ENCODE results near the gene FOXC1. TPM values are rescaled to one million over a fixed set of nuclear protein-coding genes. Genes with fewer than 3 reads are reported as not detected.

Gene FOXC1
- total and polyA plus RNA-seq, 2 experiments from 2014 or later: 0.10 to 0.13 TPM

GRCh38 chr6:1602049-1602713, 7.5 kb upstream of the FOXC1 start:
- Histone ChIP-seq H3K27me3 (ENCODE audit: insufficient read depth) (peaks cover 55% of the 10 kb centered on the region), H3K79me2 (replicated peaks; ENCODE audit: insufficient read depth) (no peaks in the 10 kb centered on the region), H3K4me1 (ENCODE audit: insufficient read depth) (peaks cover 18% of the 10 kb centered on the region), H3K36me3 (ENCODE audit: insufficient read depth) (no peaks in the 10 kb centered on the region), H4K20me1 (replicated peaks; ENCODE audit: insufficient read depth) (no peaks in the 10 kb centered on the region; the same call in 1 of the 2 replicates), H3K9me2 (ENCODE audit: insufficient read depth) (no peaks in the 10 kb centered on the region), H3K27ac (ENCODE audit: low read depth) (no peak overlapping the region), H3K4me2 (no peak overlapping the region), H3F3A (replicated peaks; ENCODE audit: low read depth) (no peaks in the 10 kb centered on the region; the same call in 1 of the 2 replicates), H2AFZ (no peak overlapping the region), H3K4me3 (no peak overlapping the region)
- peaks cover 2% of the 10 kb centered on the region; the same call in 1 of the 3 replicates for H3K9me3 Mint-ChIP-seq
- H3K27me3 Mint-ChIP-seq (ENCODE audit: insufficient read depth, low read depth, poor library complexity): peaks cover 73% of the 10 kb centered on the region
- no peak for DNase-seq (ENCODE audit: low spot score)
- no peak overlapping the region for H3K27ac Mint-ChIP-seq
- H3K4me1 Mint-ChIP-seq: peaks cover 34% of the 10 kb centered on the region
- TF ChIP-seq, protein P1, sequence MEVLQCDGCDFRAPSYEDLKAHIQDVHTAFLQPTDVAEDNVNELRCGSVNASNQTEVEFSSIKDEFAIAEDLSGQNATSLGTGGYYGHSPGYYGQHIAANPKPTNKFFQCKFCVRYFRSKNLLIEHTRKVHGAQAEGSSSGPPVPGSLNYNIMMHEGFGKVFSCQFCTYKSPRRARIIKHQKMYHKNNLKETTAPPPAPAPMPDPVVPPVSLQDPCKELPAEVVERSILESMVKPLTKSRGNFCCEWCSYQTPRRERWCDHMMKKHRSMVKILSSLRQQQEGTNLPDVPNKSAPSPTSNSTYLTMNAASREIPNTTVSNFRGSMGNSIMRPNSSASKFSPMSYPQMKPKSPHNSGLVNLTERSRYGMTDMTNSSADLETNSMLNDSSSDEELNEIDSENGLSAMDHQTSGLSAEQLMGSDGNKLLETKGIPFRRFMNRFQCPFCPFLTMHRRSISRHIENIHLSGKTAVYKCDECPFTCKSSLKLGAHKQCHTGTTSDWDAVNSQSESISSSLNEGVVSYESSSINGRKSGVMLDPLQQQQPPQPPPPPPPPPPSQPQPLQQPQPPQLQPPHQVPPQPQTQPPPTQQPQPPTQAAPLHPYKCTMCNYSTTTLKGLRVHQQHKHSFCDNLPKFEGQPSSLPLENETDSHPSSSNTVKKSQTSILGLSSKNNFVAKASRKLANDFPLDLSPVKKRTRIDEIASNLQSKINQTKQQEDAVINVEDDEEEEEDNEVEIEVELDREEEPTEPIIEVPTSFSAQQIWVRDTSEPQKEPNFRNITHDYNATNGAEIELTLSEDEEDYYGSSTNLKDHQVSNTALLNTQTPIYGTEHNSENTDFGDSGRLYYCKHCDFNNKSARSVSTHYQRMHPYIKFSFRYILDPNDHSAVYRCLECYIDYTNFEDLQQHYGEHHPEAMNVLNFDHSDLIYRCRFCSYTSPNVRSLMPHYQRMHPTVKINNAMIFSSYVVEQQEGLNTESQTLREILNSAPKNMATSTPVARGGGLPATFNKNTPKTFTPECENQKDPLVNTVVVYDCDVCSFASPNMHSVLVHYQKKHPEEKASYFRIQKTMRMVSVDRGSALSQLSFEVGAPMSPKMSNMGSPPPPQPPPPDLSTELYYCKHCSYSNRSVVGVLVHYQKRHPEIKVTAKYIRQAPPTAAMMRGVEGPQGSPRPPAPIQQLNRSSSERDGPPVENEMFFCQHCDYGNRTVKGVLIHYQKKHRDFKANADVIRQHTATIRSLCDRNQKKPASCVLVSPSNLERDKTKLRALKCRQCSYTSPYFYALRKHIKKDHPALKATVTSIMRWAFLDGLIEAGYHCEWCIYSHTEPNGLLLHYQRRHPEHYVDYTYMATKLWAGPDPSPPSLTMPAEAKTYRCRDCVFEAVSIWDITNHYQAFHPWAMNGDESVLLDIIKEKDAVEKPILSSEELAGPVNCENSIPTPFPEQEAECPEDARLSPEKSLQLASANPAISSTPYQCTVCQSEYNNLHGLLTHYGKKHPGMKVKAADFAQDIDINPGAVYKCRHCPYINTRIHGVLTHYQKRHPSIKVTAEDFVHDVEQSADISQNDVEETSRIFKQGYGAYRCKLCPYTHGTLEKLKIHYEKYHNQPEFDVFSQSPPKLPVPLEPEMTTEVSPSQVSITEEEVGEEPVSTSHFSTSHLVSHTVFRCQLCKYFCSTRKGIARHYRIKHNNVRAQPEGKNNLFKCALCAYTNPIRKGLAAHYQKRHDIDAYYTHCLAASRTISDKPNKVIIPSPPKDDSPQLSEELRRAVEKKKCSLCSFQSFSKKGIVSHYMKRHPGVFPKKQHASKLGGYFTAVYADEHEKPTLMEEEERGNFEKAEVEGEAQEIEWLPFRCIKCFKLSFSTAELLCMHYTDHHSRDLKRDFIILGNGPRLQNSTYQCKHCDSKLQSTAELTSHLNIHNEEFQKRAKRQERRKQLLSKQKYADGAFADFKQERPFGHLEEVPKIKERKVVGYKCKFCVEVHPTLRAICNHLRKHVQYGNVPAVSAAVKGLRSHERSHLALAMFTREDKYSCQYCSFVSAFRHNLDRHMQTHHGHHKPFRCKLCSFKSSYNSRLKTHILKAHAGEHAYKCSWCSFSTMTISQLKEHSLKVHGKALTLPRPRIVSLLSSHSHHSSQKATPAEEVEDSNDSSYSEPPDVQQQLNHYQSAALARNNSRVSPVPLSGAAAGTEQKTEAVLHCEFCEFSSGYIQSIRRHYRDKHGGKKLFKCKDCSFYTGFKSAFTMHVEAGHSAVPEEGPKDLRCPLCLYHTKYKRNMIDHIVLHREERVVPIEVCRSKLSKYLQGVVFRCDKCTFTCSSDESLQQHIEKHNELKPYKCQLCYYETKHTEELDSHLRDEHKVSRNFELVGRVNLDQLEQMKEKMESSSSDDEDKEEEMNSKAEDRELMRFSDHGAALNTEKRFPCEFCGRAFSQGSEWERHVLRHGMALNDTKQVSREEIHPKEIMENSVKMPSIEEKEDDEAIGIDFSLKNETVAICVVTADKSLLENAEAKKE (CRISPR knock-in tag; IDR thresholded peaks at IDR 0.05): no peak
- TF ChIP-seq ETS1 (IDR thresholded peaks at IDR 0.05): no peak
- TF ChIP-seq, protein P2, sequence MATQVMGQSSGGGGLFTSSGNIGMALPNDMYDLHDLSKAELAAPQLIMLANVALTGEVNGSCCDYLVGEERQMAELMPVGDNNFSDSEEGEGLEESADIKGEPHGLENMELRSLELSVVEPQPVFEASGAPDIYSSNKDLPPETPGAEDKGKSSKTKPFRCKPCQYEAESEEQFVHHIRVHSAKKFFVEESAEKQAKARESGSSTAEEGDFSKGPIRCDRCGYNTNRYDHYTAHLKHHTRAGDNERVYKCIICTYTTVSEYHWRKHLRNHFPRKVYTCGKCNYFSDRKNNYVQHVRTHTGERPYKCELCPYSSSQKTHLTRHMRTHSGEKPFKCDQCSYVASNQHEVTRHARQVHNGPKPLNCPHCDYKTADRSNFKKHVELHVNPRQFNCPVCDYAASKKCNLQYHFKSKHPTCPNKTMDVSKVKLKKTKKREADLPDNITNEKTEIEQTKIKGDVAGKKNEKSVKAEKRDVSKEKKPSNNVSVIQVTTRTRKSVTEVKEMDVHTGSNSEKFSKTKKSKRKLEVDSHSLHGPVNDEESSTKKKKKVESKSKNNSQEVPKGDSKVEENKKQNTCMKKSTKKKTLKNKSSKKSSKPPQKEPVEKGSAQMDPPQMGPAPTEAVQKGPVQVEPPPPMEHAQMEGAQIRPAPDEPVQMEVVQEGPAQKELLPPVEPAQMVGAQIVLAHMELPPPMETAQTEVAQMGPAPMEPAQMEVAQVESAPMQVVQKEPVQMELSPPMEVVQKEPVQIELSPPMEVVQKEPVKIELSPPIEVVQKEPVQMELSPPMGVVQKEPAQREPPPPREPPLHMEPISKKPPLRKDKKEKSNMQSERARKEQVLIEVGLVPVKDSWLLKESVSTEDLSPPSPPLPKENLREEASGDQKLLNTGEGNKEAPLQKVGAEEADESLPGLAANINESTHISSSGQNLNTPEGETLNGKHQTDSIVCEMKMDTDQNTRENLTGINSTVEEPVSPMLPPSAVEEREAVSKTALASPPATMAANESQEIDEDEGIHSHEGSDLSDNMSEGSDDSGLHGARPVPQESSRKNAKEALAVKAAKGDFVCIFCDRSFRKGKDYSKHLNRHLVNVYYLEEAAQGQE (IDR thresholded peaks at IDR 0.05; ENCODE audit: unreplicated experiment): no peak
- TF ChIP-seq NANOG (IDR thresholded peaks at IDR 0.05; ENCODE audit: borderline replicate concordance): no peak
- TF ChIP-seq ZNF331 (CRISPR knock-in tag; IDR thresholded peaks at IDR 0.05; ENCODE audit: low read depth): no peak
- no peaks in the 10 kb centered on the region; the same call in 2 of the 3 replicates for H3K36me3 Mint-ChIP-seq (ENCODE audit: low read depth)
- no peak overlapping the region for H3K4me3 Mint-ChIP-seq
- ATAC-seq: no peak
